ENCODE results near the gene EVI5L.
"Not testable (repeated sequence)": the region's sequence is repeated elsewhere in the genome, so short reads cannot be mapped to it uniquely, and the experiment has no call there.

Gene EVI5L

GRCh38 chr19:7874076-7874896 lies 44.3 kb downstream of the EVI5L start, which contains the start of gene PRR36:
TSS of gene PRR36 (minus strand) at chr19:7874390. CDS start at chr19:7873689, 701 bp downstream.
- DNase-seq = no peak

- no peak for DNase-seq
Observed at GRCh38 chr19:7874897-7875273, 44.9 kb downstream of the EVI5L start.

- no peak for DNase-seq
Observed at GRCh38 chr19:7877249-7877836, 47.3 kb downstream of the EVI5L start.

GRCh38 chr19:7879111-7879807 lies 49.2 kb downstream of the EVI5L start:
- DNase-seq = no peak

GRCh38 chr19:7879836-7880235 lies 49.8 kb downstream of the EVI5L start:
- DNase-seq = no peak

- no peak for DNase-seq
Observed at GRCh38 chr19:7881910-7882309, 51.9 kb downstream of the EVI5L start.

GRCh38 chr19:7883105-7883504 lies 53.1 kb downstream of the EVI5L start:
- DNase-seq = no peak

- DNase-seq = no peak
Observed at GRCh38 chr19:7883796-7884570, 54.0 kb downstream of the EVI5L start.

- no peak for DNase-seq
Observed at GRCh38 chr19:7885818-7886217, 55.8 kb downstream of the EVI5L start.

GRCh38 chr19:7887408-7888144 lies 57.6 kb downstream of the EVI5L start:
- no peak for DNase-seq

- DNase-seq = peak in 1 of 2 donors; percentile 24
Observed at GRCh38 chr19:7888145-7888825, 58.3 kb downstream of the EVI5L start, which contains the start of gene LRRC8E. TSS of gene LRRC8E (plus strand) at chr19:7888510. CDS start at chr19:7895604, 7,094 bp downstream.

- DNase-seq = no peak
Observed at GRCh38 chr19:7888826-7889217, 58.8 kb downstream of the EVI5L start.

- not testable (repeated sequence) for DNase-seq
Observed at GRCh38 chr19:7893362-7894101, 63.5 kb downstream of the EVI5L start.

- no peak for DNase-seq
Observed at GRCh38 chr19:7894612-7895309, 64.7 kb downstream of the EVI5L start.

GRCh38 chr19:7895565-7895964 lies 65.5 kb downstream of the EVI5L start:
- DNase-seq = no peak

- DNase-seq = no peak
Observed at GRCh38 chr19:7897292-7897691, 67.3 kb downstream of the EVI5L start.

- no peak for DNase-seq
Observed at GRCh38 chr19:7898967-7899366, 68.9 kb downstream of the EVI5L start.

GRCh38 chr19:7899751-7900378 lies 69.8 kb downstream of the EVI5L start:
- no peak for DNase-seq

GRCh38 chr19:7900401-7900870 lies 70.4 kb downstream of the EVI5L start:
- no peak for DNase-seq

Measured in inflammatory macrophage (primary cell).